Left kidney (tissue), 2 donors: ENCODE measurements around the gene KRT40. TPM values are rescaled to one million over a fixed set of nuclear protein-coding genes. Genes with fewer than 3 reads are reported as not detected.

Experiments
- DNase-seq: peaks from one replicate; pipeline ENCODE4 v3.0.0-alpha.2; 2013
- polyA plus RNA-seq: library from polyadenylated mRNA; unstranded; fragments of 120-200 nt; gene quantifications from one replicate; pipeline ENCODE4 v1.2.1, GENCODE V29; 2013; ENCODE audit not compliant: insufficient read length

KRT40 gene
- polyA plus RNA-seq, 1 donor: not detected

- DNase-seq: no peak
Measured at GRCh38 chr17:40997361-40997760, 13.2 kb upstream of the KRT40 start.

GRCh38 chr17:40996829-40997228 lies 12.7 kb upstream of the KRT40 start:
- DNase-seq: no peak

- no peak for DNase-seq
Measured at GRCh38 chr17:40995116-40995515, 11.0 kb upstream of the KRT40 start.

DNA sequence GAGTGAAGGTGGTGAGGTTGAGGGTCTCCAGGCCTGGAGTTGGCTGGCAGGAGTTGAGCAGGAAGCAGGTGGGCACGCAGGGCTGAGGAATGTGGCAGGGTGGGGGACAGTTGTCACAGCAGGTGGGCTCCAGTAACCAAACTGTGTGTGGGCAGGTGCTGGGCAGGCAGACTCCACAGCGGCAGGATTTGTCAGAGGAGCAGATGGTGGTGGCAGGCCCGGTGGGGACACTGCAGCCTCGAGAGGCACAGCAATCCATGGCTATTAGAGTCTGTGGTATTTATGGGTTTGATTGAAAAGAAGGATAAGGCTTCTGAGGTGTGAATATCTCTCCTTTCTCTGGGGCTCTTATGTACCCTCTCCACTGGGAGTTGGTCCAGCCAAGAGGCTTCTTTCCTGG lies 9.7 kb upstream of the KRT40 start, which contains the start of gene KRTAP3-3:
KRTAP3-3 (minus strand) TSS at position 326 of the 400 bp plus-strand sequence; CDS start at position 259, 67 bp downstream.
- no peak for DNase-seq

DNA sequence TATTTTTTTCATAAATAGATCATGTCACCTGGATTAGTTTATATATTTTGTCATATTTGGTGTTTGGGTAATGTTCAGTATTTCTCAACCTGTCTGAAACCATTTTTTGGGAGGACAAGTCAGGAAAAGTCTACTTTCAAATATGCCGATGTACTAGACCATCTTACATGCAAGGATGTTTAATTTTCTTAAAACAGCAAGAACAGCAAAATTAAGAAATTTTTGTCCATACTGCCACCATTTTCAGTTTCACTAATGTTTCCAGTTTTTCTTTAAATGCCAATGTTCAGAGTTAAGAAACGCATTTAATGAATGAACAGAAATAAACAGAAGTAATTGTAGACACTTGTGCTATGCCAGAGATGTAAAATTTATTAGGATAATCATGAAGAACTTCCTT lies 9.0 kb upstream of the KRT40 start:
- no peak for DNase-seq

GRCh38 chr17:40992666-40993065 lies 8.5 kb upstream of the KRT40 start:
- no peak for DNase-seq

- DNase-seq: no peak
Measured at GRCh38 chr17:40986920-40987319, 2.8 kb upstream of the KRT40 start.

DNA sequence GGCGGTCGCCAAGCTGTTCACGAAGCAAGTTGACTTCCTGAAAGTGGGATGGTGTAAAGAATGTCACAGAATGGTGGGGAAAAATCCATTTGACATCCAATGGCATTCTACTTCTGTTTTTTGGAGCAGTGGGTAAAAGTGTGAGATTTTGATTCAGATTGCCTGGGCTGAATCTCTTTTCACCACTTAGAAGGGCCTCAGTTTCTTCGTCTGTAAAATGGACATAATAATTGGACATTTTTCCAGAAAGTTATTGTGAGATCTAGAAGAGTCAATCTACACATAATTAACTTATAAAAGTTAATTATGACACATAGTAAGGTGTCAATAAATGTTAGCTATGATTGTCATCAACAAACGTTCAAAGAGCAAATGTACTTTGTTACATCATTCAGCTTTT lies 3.0 kb downstream of the KRT40 start:
- DNase-seq: no peak

DNA sequence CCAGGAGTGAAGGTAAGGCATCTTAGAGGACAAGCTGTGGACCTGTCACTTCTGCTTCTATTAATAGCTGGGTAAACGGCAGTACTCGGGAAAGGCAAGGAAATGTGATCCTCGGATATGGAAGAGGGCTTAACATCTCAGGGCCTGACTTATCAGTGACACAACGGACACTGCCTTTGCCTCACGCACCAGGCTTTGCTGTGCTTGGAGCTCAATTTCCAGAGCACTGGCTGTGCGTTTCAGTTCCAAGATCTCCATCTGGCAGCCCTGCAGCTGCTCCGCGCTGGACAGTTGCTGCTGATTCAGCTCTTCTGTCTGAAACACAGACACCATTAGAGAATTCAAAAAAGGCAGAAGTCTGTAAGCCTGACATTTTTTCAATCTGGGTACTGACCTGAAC lies 3.5 kb downstream of the KRT40 start:
- DNase-seq: no peak

- no peak for DNase-seq
Measured at GRCh38 chr17:40980117-40980516, 4.0 kb downstream of the KRT40 start.

GRCh38 chr17:40978575-40979151 lies 5.5 kb downstream of the KRT40 start:
- no peak for DNase-seq

GRCh38 chr17:40975516-40975915 lies 8.6 kb downstream of the KRT40 start:
- DNase-seq: no peak

DNA sequence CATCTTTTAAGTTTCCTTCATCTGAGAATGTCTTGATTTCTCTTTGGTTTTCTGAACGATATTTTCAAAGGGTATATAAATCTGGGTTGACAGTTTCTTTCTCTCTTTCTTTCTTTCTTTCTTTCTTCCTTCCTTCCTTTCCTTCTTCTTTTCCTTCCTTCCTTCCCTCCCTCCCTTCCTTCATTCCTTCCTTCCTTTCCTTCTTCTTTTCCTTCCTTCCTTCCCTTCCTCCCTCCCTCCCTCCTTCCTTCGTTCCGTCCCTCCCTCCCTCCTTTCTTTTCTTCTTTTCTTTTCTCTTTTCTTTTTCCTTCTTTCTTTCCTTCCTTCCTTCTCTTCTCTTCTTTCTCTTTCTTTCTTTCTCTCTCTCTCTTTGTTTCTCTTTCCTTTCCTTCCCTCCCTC lies 9.8 kb downstream of the KRT40 start:
- no peak for DNase-seq

DNA sequence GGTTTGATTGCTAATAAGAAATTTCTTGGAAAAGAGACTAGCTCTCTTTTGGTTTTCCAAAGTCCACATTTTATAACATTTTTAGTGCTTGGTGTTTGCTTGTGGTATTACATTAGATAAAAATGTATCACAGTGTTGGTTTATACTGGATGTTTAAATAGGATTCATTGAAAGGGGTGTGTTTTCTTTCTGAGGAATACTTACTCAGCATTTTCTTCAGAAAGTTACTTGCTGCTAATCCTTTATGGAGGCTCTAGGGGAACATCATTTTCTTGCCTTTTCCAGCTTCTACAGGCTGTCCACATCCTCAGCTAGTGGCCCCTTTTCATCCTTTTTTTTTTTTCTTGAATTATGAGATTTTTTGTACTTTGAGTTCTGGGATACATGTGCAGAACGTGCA lies 16.5 kb downstream of the KRT40 start:
- DNase-seq: no peak

DNA sequence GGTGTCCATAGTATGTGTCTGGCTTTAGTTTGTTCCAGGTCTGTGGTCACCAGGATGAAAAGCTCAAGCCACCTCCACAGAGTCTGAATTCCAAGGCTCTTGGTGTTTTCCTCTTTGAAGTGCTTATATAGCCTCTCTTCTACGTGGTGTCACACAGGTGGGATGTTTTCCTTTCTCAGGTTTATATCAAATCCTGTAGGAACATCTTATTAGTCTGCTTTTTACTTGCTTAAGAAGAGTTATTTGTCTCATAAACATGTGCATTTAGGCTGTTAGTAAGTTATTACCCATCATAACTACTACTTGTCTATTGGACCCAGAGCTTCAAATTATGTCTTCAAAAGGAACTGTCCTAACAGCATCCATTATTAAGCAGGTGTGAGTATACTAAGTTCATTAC lies 17.3 kb downstream of the KRT40 start, which contains the start of gene KRT39:
KRT39 (minus strand) TSS at position 101 of the 400 bp plus-strand sequence; CDS start at position 9, 92 bp downstream.
- DNase-seq: no peak

DNA sequence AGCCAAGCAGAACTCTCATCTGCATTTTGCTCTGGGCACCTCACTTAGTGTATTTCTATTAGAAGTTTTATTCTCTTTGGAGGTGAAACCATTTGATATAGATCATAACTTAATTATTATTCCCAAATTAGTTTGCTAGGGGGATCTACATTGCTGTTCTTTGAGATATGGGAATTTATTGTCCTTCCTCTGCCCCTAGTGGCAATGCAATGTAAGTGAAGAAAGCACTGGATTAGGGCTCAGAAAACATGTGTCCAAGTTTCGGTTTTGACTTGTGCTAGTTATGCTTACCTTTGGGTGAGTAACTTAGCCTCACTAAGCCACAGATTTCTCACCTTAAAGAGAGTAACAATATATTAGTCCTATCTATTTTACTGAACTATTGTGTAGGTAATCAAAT lies 20.3 kb downstream of the KRT40 start:
- no peak for DNase-seq

- no peak for DNase-seq
Measured at GRCh38 chr17:40962059-40962561, 22.0 kb downstream of the KRT40 start.

GRCh38 chr17:40961591-40961990 lies 22.5 kb downstream of the KRT40 start:
- DNase-seq: no peak

GRCh38 chr17:40960144-40960543 lies 24.0 kb downstream of the KRT40 start:
- no peak for DNase-seq

GRCh38 chr17:40958086-40958953 lies 25.8 kb downstream of the KRT40 start:
- no peak for DNase-seq

- no peak for DNase-seq
Measured at GRCh38 chr17:40956401-40957254, 27.5 kb downstream of the KRT40 start.

DNA sequence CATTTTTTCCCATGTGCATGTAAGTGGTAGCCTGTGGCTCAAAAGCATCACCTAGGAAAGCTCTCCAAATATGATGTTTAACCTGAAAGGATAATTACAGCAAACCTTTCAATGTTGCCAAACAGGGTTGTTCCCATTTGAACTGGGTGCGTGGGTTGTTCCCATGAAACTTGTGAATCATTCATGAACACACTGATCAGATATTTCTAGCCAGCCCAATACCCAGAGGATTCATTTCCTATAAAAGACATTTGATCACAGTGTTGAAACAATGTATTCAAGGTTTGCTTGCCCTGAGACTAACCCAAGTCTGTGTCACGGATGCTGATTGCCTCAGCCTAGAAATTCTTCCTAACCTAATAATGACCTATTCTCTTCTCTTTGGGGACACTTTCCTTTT lies 30.2 kb downstream of the KRT40 start:
- DNase-seq: no peak
